ENCODE results near the gene PIK3R1.

- peak; percentile 57 to 84 (median 67) for TF ChIP-seq CTCF (IDR thresholded peaks at IDR 0.05)
- TF ChIP-seq POLR2A (IDR thresholded peaks at IDR 0.05): no peak
- TF ChIP-seq EP300 (IDR thresholded peaks at IDR 0.05; ENCODE audit: low read depth): no peak
Observed at GRCh38 chr5:68252673-68253623, 37.4 kb downstream of the PIK3R1 start.
